ENCODE data around the gene DUOXA2.

- TF ChIP-seq CTCF (IDR thresholded peaks at IDR 0.05) (no peak), POLR2A (IDR thresholded peaks at IDR 0.05) (no peak)
Observed at GRCh38 chr15:45088801-45089711, 25.1 kb upstream of the DUOXA2 start.

Data from testis (tissue), 2 donors.